Measurements from ENCODE around the gene MOB3B. TPM values are rescaled to one million over a fixed set of nuclear protein-coding genes. Genes with fewer than 3 reads are reported as not detected.

Gene MOB3B
- total RNA-seq, 1 donor from 2014 or later: 14.0 TPM

GRCh38 chr9:27394154-27394825 is 135.3 kb downstream of the MOB3B start:
- peaks cover 24% of the 10 kb centered on the region for H3K79me2 ChIP-seq (ENCODE audit: low read depth)
- peak overlapping the region; percentile 50 for H3K4me2 ChIP-seq
- DNase-seq (ENCODE audit: low spot score): peak; percentile 29
- H3K27me3 ChIP-seq: no peaks in the 10 kb centered on the region
- H3K27ac ChIP-seq: peak overlapping the region; percentile 63
- H3K9ac ChIP-seq: no peak overlapping the region
- Mint-ChIP-seq H3K4me1 (peaks cover 39% of the 10 kb centered on the region), H3K9me3 (no peaks in the 10 kb centered on the region), H3K27ac (no peak overlapping the region), H3K27me3 (ENCODE audit: insufficient read depth, low read depth) (no peaks in the 10 kb centered on the region), H3K36me3 (no peaks in the 10 kb centered on the region), H3K4me3 (no peak overlapping the region)
- no peaks in the 10 kb centered on the region for H3K9me3 ChIP-seq (ENCODE audit: low read depth)
- H4K20me1 ChIP-seq (ENCODE audit: low read depth): peaks cover 22% of the 10 kb centered on the region
- no peak overlapping the region for H3K4me3 ChIP-seq
- no peak overlapping the region for H2AFZ ChIP-seq (replicated peaks)
- peaks cover 46% of the 10 kb centered on the region for H3K4me1 ChIP-seq
- TF ChIP-seq CTCF (IDR thresholded peaks at IDR 0.05): no peak
- TF ChIP-seq EZH2phosphoT487 (IDR thresholded peaks at IDR 0.05): no peak
- no peak for TF ChIP-seq EZH2 (IDR thresholded peaks at IDR 0.05)
- H3K36me3 ChIP-seq: no peaks in the 10 kb centered on the region
- H3F3A ChIP-seq (ENCODE audit: low read depth): peaks cover 33% of the 10 kb centered on the region

GRCh38 chr9:27393054-27393846 is 136.4 kb downstream of the MOB3B start:
- no peak overlapping the region for H2AFZ ChIP-seq (replicated peaks)
- Mint-ChIP-seq H3K36me3 (no peaks in the 10 kb centered on the region), H3K27ac (no peak overlapping the region), H3K4me1 (peaks cover 35% of the 10 kb centered on the region), H3K4me3 (no peak overlapping the region), H3K9me3 (no peaks in the 10 kb centered on the region), H3K27me3 (ENCODE audit: insufficient read depth, low read depth) (no peaks in the 10 kb centered on the region)
- peaks cover 46% of the 10 kb centered on the region for H3K4me1 ChIP-seq
- H4K20me1 ChIP-seq (ENCODE audit: low read depth): peaks cover 22% of the 10 kb centered on the region
- no peak overlapping the region for H3K4me3 ChIP-seq
- H3K27ac ChIP-seq: no peak overlapping the region
- H3K36me3 ChIP-seq: no peaks in the 10 kb centered on the region
- peaks cover 33% of the 10 kb centered on the region for H3F3A ChIP-seq (ENCODE audit: low read depth)
- no peak overlapping the region for H3K4me2 ChIP-seq
- no peak for DNase-seq (ENCODE audit: low spot score)
- no peaks in the 10 kb centered on the region for H3K27me3 ChIP-seq
- H3K9me3 ChIP-seq (ENCODE audit: low read depth): no peaks in the 10 kb centered on the region
- H3K79me2 ChIP-seq (ENCODE audit: low read depth): peaks cover 27% of the 10 kb centered on the region
- no peak overlapping the region for H3K9ac ChIP-seq
- no peak for TF ChIP-seq CTCF (IDR thresholded peaks at IDR 0.05)
- TF ChIP-seq EZH2 (IDR thresholded peaks at IDR 0.05): no peak
- TF ChIP-seq EZH2phosphoT487 (IDR thresholded peaks at IDR 0.05): no peak

GRCh38 chr9:27392451-27392850 is 137.2 kb downstream of the MOB3B start:
- Mint-ChIP-seq H3K27ac (no peak overlapping the region), H3K9me3 (no peaks in the 10 kb centered on the region), H3K4me1 (peaks cover 37% of the 10 kb centered on the region), H3K36me3 (no peaks in the 10 kb centered on the region), H3K4me3 (no peak overlapping the region), H3K27me3 (ENCODE audit: insufficient read depth, low read depth) (no peaks in the 10 kb centered on the region)
- Histone ChIP-seq H4K20me1 (ENCODE audit: low read depth) (peaks cover 28% of the 10 kb centered on the region), H3K27me3 (no peaks in the 10 kb centered on the region), H3F3A (ENCODE audit: low read depth) (peaks cover 33% of the 10 kb centered on the region), H3K9me3 (ENCODE audit: low read depth) (no peaks in the 10 kb centered on the region), H3K9ac (no peak overlapping the region), H3K4me2 (peak overlapping the region; percentile 23), H2AFZ (replicated peaks) (no peak overlapping the region), H3K4me3 (no peak overlapping the region), H3K79me2 (ENCODE audit: low read depth) (peaks cover 35% of the 10 kb centered on the region), H3K4me1 (peaks cover 49% of the 10 kb centered on the region), H3K36me3 (no peaks in the 10 kb centered on the region), H3K27ac (no peak overlapping the region)
- DNase-seq (ENCODE audit: low spot score): no peak
- TF ChIP-seq EZH2 (IDR thresholded peaks at IDR 0.05) (no peak), EZH2phosphoT487 (IDR thresholded peaks at IDR 0.05) (no peak)
